Keratinocyte (primary cell): ENCODE data around the gene PRDM7.

Experiments used
- CTCF ChIP-seq, 3 experiments: IDR thresholded peaks in 1 of 3; conservative IDR thresholded peaks in 1 of 3; optimal IDR thresholded peaks in 1 of 3; 2 replicates in 2 of 3; 3 replicates in 1 of 3; pipeline versions ENCODE3 to v1.5.1; 2011; ENCODE audit warnings: low read length in 3 of 3, mild to moderate bottlenecking in 3 of 3, moderate library complexity in 2 of 3, control low read depth in 1 of 3, inconsistent platforms in 1 of 3; ENCODE audit not compliant: insufficient read depth in 2 of 3; ENCODE audit errors: extremely low read depth in 1 of 3
- EZH2 ChIP-seq: IDR thresholded peaks from one replicate; pipeline ENCODE4 v1.6.1; 2012; ENCODE audit warnings: inconsistent platforms, mild to moderate bottlenecking, low read length, moderate library complexity

GRCh38 chr16:90072442-90073105 is 4.6 kb downstream of the PRDM7 start:
- TF ChIP-seq CTCF (optimal IDR thresholded peaks at IDR 0.05 in 1 of 3, IDR thresholded peaks at IDR 0.05 in 1 of 3, conservative IDR thresholded peaks at IDR 0.05 in 1 of 3; ENCODE audit: extremely low read depth in 1 of 3, insufficient read depth in 2 of 3, low read length in 3 of 3) (no peak), EZH2 (no peak)
